HG02588 (cell line): ENCODE results near the gene EMP2.
"Not testable (repeated sequence)": the region's sequence is repeated elsewhere in the genome, so short reads cannot be mapped to it uniquely, and the experiment has no call there.

Source experiments
- ATAC-seq: cut with Tn5 transposase; IDR thresholded peaks from one replicate; pipeline ENCODE4 v1.9.1; 2021; ENCODE audit warnings: mild to moderate bottlenecking, moderate library complexity; ENCODE audit not compliant: unreplicated experiment

Gene EMP2

DNA sequence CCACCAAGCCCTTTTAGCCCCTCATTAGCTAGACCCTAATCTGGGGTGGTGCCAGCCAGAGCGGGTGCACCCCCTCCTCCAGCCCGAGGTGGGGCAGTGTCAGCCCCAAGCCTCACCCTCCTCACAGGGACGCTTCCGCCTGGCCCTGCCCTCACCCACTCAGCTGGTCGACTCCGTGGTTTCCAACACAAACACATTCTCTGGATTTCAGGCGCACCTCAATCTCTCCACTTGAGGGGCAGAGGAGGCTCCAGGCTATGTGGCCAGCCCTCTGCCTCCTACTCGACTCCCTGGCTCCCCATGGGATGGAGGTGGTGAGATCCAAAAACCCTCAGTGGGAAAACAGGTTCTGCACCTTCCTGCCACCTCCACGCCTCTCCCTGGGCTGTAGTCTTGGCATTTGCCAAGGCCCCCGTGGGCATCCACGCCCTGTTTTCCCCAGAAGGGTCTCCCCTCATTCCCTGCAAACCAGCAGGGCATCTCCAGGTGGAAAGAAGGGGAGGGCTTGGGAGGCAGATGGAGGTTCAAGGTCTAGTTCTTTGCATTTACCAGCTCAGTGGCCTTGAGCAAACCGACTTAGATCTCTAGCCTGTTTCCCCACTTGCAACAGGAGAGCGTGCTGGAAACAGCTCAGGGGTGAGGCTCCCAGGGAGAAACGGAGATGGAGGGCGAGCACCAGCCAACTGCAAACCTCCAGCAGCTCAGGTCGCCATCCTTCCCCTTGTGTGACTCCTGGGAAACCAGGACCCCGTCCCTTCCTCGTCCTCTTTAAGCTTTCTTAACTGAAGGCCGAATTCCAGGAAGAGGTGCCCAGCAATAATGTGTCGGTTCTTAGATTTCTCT is 1.7 kb downstream of the EMP2 start:
- no peak for ATAC-seq

DNA sequence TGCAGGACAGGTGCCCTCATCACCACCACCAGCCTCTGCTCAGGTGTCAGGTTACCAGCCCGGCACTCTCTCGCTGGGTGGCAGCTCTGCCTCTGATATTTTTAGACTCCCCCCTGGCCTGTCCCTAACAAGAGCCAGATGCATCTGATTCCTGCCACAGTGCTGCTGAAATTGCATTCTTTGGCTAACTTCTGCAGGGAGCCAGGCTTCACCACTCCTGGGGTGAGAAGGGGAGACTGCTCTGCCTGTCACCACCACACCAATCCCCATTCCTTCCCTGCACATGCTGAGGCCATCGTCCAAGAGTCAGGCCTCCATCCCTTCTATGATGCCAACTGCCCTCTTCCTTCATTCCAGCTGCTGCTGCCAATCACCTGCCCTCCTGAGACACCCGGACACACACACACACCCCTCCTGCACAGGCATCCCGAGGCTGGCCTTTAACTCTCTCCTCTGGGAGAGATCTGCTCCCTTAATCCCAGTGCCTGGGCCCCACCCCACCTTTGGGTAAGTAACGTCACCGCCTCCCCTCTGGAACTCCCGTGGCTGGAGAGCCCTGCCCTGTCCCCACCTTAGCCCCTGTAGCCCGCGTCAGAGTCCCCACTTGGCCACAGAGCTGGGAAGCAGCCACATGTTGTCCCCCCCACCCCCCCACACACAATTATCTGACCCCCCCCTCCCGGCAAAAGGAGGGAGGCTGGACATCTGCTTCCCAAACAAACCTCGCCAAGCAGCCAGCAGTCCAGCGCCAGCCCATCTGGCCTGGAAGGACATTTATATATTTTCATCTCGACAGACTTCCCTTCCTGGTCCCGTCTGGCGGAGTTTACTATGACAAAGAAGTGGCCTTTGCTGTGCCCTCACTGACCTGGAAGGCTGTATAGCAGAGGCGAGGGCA is 2.8 kb downstream of the EMP2 start:
- no peak for ATAC-seq

DNA sequence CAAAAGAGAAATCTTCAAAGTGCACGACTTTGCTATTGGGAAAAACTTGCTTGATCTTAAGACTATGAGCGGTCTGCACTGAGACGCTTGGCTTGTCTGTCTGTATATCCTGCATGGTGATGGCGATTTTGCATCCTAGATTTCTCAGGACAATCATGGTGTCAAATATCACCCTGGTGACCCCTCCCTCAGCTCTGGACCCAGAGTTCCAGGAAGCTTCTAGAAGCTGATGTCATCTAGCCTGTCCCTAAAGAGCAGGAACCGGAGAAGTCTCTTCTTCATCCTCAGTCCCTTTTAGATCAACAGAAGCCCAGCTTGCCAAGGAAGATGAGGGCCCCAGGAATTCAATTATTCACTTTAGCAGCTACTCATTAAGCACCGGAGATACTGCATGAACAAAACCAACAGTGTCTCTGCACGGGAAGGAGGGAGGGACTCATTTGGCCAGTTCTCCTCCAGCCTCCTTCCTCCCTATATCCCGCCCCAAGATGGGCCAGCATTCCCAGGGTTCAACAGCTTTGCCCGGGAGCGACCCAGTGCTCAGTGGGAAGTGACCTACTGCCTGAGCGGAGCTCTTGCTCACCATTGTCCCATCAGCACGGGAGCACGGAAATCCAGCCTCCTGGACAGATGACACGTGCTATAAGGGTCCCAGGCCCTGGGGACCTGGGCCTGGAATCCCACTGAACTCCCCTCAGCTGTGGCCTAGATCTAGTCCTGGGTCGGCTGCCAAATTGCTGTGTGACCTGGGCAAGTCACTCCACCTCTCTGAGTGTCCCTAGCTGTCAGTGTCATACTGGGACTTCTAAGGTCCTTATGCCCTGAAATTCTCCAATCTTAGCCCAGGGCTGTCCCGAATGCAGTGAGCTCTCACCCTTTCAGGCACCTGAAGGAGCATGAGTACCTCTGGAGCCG is 3.8 kb downstream of the EMP2 start:
- no peak for ATAC-seq

DNA sequence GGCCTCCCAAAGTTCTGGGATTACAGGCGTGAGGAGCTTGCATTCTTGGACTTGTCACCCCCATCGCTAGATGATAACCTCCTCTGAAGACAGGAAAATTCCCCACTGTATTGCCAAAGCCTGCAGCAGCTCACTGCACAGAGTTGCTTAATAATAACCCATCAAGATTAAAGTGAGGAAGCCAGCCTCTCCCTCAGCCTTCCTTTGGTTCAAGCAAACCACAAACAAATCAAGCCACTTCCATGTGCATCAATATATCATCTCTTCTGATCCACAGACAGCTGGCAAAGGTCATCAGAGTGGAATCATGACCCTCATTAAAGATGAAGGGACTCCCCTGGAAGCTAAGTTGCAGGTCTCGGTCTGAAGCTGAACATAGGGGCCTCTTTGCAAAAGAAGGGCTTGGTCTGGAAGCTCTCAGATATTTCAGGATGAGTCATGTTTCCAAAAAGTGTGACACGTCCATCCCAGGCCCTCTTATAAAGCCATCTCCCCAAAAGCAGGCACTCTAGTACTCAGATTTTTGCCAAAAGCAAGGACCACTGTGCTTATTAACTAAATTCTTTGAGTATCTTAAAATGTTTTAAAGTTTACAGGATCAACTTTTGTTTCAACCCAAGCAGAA is 4.8 kb downstream of the EMP2 start:
- no peak for ATAC-seq

DNA sequence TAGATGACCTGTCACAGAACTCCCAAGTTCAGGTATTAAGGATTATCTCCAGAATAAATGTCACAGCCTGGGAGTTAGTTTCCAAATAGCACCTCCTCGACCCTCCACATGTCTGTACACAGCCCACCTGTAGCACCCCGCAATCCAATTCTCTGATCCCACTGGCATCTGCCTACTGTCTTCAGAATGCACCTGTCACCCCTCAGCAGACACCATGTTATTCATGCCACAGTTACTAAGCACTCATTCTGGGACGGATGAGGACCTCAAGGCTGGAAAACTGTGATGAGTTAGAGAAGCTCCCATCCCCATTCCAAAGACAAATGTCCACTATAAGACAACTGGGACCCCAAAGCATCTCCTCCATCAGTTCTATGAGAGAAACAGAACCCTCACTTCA is 7.8 kb downstream of the EMP2 start:
- no peak for ATAC-seq

DNA sequence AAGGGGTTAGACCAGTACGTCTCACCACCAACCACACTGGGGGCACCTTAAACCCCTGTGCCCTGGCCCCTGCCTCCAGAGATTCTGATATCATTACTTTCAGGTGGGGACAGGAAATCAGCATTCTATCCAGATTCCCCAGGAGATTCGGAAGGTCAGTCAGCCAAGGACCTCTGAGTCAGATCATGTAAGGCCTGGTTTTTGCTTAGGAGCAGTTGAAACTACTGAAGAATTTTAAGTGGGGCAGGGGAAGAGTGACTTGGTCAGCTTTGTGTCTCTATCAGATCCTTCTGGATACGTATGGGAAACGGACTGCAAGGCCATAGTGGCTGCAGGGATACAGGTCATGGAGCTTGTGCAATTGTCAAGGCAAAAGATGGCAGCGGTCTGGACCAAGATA is 9.0 kb downstream of the EMP2 start:
- no peak for ATAC-seq

DNA sequence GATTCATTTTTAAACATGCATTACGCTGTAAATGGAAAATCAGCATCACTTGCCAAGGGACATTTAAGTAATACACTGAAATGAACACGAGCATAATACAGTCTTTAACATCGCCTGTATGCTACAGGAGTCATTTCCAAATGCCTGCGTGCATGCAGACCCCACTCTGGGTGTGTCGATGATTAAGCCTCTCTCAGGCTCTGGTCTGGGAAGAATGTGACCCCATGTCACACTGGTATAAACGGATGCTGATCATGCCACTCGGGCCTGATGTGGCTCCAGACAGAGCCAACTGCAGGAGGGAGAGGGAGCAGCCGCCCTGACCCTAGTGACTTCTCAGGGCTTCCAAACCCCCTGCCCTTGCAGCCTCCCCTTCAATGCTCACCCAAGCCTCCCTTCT is 10.8 kb downstream of the EMP2 start:
- ATAC-seq: no peak

DNA sequence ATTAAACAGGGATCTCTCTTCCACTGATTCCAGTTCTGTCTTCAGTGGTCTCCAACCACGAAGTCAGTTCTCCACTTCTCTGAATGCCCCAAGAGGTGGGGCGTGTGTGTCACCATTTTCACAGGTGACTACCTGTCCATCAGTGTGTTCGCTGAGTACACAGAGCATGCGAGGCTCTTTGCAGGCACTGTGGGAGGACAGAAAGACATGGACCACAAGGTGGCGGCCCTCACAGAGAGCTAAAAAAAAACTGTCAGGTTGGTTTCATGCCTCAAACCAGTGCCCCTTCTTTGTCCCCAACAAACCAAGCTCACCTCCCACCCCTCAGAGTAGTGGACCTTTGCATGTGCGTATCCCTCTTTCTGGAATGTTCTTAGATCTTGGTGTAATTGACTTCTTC is 13.8 kb downstream of the EMP2 start:
- ATAC-seq: no peak

- no peak for ATAC-seq
These were observed 15.2 kb downstream of the EMP2 start for GRCh38 chr16:10565167-10565566.

DNA sequence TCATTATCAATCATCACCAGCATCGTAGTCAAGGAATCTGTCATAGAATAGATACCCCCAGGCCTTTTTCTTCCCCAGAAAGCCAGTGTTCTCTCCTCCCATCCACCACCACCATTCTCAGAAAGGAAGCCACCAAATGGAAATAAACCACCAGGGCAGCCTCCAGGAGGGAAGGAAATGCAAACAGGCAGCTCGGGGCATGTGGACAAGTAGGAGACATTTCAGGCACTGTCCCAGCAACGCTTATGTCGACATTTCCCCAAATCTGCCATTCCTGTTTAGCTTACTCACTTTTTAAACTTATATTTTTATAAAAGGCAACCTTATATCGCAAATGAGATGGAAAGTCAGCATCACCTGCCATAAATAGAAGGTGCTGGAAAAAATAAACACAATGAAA is 15.8 kb downstream of the EMP2 start:
- no peak for ATAC-seq

GRCh38 chr16:10562361-10562899 is 18.0 kb downstream of the EMP2 start:
- no peak for ATAC-seq

DNA sequence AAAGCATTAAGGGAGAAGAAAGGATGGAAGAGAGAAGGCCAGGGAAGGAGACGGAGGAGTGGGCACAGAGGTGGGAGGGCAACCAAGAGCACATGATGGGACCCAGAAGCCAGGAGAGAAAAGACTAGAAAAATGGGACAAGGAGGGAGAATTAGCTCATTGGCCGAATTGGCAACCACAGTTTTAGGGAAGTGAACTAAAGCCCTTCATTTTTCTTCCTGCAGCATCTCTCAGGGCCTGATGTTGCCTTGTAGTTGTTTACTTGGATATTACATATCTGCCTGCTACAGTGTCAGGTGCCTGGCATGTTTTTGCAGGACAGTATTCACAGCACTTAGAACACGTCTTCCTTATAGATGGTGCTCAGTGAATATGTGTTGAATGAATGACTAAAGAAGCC is 19.0 kb downstream of the EMP2 start:
- no peak for ATAC-seq

- no peak for ATAC-seq
These were observed 19.4 kb downstream of the EMP2 start for GRCh38 chr16:10561001-10561400.

DNA sequence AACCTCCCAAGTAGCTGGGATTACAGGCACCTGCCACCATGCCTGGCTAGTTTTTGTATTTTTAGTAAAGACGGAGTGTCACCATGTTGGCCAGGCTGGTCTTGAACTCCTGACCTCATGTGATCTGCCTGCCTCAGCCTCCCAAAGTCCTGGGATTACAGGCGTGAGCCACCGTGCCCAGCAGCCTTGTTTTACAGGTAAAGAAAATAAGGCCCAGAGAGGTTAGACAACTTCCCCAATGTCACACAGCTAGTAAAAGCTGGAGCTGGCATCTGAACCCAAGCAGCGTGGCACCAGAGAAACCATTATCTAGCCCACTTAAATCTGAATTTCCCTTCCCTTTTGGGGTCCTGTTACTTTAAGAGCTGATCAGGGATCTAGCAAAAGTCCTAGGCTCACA is 20.6 kb downstream of the EMP2 start:
- not testable (repeated sequence) for ATAC-seq

DNA sequence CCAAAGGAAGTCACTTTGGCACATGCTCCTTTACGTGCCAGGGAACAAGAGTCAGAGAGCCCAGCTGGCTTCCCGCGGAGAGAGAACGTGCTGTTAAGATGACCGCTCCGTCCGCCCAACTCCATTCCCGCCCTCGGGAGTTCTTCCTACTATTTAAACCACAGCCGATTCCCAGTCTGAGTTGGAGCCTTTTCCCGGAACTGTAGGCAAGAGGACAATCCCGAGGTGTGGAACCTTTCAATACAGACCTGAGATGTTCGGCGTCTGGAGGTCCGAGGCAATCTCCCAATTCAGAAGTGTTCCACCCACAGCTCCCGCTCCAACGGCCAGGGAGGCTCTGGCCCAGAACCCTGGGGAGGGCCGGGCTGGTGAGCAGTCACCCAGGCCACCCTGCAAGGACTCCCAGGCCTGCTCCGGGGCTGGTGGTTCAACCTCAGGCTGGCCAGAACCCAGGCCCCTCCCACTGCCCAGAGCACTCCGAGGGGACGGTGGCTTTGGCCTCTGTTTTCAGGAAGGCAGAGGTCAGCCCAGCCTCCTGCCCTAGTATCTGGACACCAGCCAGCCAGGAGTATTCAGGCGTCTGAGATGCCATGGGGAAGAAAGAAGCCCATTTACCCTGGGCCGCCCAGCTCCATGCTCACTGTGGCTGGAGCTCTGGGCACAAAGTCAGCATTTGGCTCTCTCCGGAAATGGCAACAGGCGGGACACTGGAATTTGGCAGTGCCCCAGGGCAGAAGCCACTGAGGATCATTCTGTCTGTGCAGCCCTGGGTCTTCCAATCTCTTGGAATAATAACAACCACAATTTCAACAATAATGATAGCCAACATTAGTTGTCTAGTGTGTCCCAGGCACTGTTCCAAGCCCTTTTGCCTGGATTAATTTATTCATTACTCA is 21.4 kb downstream of the EMP2 start:
- no peak for ATAC-seq

GRCh38 chr16:10558305-10558704 is 22.1 kb downstream of the EMP2 start:
- ATAC-seq: no peak

DNA sequence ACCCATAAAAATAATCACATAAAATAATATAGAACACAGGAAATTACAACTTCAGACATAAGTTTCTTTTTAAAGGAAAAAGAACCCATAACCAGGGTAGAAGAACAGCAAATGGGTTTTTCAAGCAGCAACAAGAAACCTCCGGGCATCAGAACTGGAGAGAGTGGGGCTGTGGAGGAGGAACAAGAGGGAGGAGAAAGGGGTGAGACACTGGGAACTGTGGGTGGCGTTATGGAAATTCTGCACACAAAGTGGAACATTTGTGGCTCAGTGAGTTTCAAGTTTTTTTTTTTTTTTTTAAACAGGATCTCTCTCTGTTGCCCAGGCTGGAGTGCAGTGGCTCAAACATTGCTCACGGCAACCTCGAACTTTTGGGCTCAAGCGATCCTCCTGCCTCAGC is 22.6 kb downstream of the EMP2 start:
- no peak for ATAC-seq

GRCh38 chr16:10556236-10556635 is 24.2 kb downstream of the EMP2 start:
- ATAC-seq: no peak

GRCh38 chr16:10554569-10554968 is 25.8 kb downstream of the EMP2 start:
- no peak for ATAC-seq
